Neural cell (in vitro differentiated cells): ENCODE measurements around the gene EGFL8. TPM values are rescaled to one million over a fixed set of nuclear protein-coding genes. Genes with fewer than 3 reads are reported as not detected.

ENCODE experiments used
- H2AFZ ChIP-seq: fragments of 200-600, 300-800 bp; sonication (generic), shearing (Covaris generic); 2 replicates; pipeline ENCODE4 v1.6.0; 2014; ENCODE audit warnings: low read depth, mild to moderate bottlenecking, antibody characterized with exemption, low read length, moderate library complexity
- H3F3A ChIP-seq: fragments of 200-600 bp; shearing (Covaris generic); 2 replicates; pipeline ENCODE4 v1.6.1; 2016; ENCODE audit warnings: mild to moderate bottlenecking, moderate library complexity, mixed read lengths, antibody characterized with exemption, low read length; ENCODE audit not compliant: insufficient read depth, poor library complexity, severe bottlenecking
- H3K27ac ChIP-seq: fragments of 200-600, 300-800 bp; sonication (generic), shearing (Covaris generic); 2 replicates; pipeline ENCODE4 v1.5.1; 2014; ENCODE audit warnings: mild to moderate bottlenecking, low read length, moderate library complexity
- H3K27me3 ChIP-seq: fragments of 300-800, 200-600 bp; sonication (generic), shearing (Covaris generic); 2 replicates; pipeline ENCODE4 v1.6.0; 2014; ENCODE audit warnings: mild to moderate bottlenecking, low read depth, low read length, moderate library complexity; ENCODE audit not compliant: insufficient read depth
- H3K36me3 ChIP-seq: fragments of 300-800, 200-600 bp; sonication (generic), shearing (Covaris generic); 2 replicates; pipeline ENCODE4 v1.5.1; 2014; ENCODE audit warnings: mild to moderate bottlenecking, antibody characterized with exemption, low read length, moderate library complexity; ENCODE audit not compliant: insufficient read depth
- H3K4me2 ChIP-seq: fragments of 300-800, 200-600 bp; sonication (generic), shearing (Covaris generic); 2 replicates; pipeline ENCODE4 v1.6.0; 2014; ENCODE audit warnings: mild to moderate bottlenecking, low read length
- H3K4me3 ChIP-seq: fragments of 300-800, 200-600 bp; sonication (generic), shearing (Covaris generic); 2 replicates; pipeline ENCODE4 v1.5.1; 2014; ENCODE audit warnings: mild to moderate bottlenecking, low read length, moderate library complexity
- H3K79me2 ChIP-seq: fragments of 200-600 bp; shearing (Covaris generic); replicated peaks from 2 replicates; pipeline ENCODE4 v1.6.0; 2014; ENCODE audit warnings: mild to moderate bottlenecking, low read length, moderate library complexity; ENCODE audit not compliant: insufficient read depth
- H3K9ac ChIP-seq: fragments of 300-800, 200-600 bp; sonication (generic), shearing (Covaris generic); 2 replicates; pipeline ENCODE4 v1.6.1; 2016; ENCODE audit warnings: mild to moderate bottlenecking, low read length, mixed read lengths
- H3K9me2 ChIP-seq: fragments of 200-600 bp; shearing (Covaris generic); 2 replicates; pipeline ENCODE4 v1.6.1; 2016; ENCODE audit warnings: mild to moderate bottlenecking, low read length, mixed read lengths; ENCODE audit not compliant: insufficient read depth
- H3K9me3 ChIP-seq: fragments of 200-600, 300-800 bp; sonication (generic), shearing (Covaris generic); 2 replicates; pipeline ENCODE4 v1.6.1; 2016; ENCODE audit warnings: mild to moderate bottlenecking, mixed run types, low read length, moderate library complexity, mixed read lengths
- H4K20me1 ChIP-seq: fragments of 200-600 bp; shearing (Covaris generic); 2 replicates; pipeline ENCODE4 v1.6.1; 2016; ENCODE audit warnings: mild to moderate bottlenecking, mixed run types; ENCODE audit not compliant: insufficient read depth
- CTCF ChIP-seq: fragments of 450-650 bp; IDR thresholded peaks from 2 replicates; pipeline ENCODE4 v1.5.1; 2014; ENCODE audit warnings: antibody characterized with exemption, mild to moderate bottlenecking, moderate library complexity; ENCODE audit not compliant: poor library complexity, severe bottlenecking
- EP300 ChIP-seq: fragments of 450-650 bp; conservative IDR thresholded peaks from 2 replicates; pipeline ENCODE4 v1.6.1; 2014; ENCODE audit warnings: antibody characterized with exemption, mild to moderate bottlenecking, moderate library complexity; ENCODE audit not compliant: poor library complexity, severe bottlenecking
- EZH2 ChIP-seq: fragments of 200-600, 300-800 bp; shearing (Covaris generic), sonication (generic); IDR thresholded peaks from 2 replicates; pipeline ENCODE4 v1.6.1; 2014; ENCODE audit warnings: antibody characterized with exemption, low read length, borderline replicate concordance, mild to moderate bottlenecking; ENCODE audit not compliant: insufficient read depth, poor library complexity, severe bottlenecking
- MXI1 ChIP-seq: fragments of 450-650 bp; conservative IDR thresholded peaks from 2 replicates; pipeline ENCODE4 v1.6.1; 2014; ENCODE audit warnings: antibody characterized with exemption, mild to moderate bottlenecking; ENCODE audit not compliant: poor library complexity, severe bottlenecking
- POLR2AphosphoS5 ChIP-seq: IDR thresholded peaks from 2 replicates; pipeline ENCODE4 v1.6.1; 2012
- RAD21 ChIP-seq: fragments of 450-650 bp; conservative IDR thresholded peaks from 2 replicates; pipeline ENCODE4 v1.6.1; 2014; ENCODE audit warnings: antibody characterized with exemption, mild to moderate bottlenecking, moderate library complexity
- REST ChIP-seq: IDR thresholded peaks from 2 replicates; pipeline ENCODE4 v1.6.1; 2012; ENCODE audit warnings: borderline replicate concordance
- SMC3 ChIP-seq: fragments of 450-650 bp; conservative IDR thresholded peaks from 2 replicates; pipeline ENCODE4 v1.6.1; 2014; ENCODE audit warnings: antibody characterized with exemption, mild to moderate bottlenecking, moderate library complexity; ENCODE audit not compliant: poor library complexity
- TAF1 ChIP-seq: IDR thresholded peaks from 2 replicates; pipeline ENCODE4 v1.6.1; 2012; ENCODE audit warnings: low read depth
- polyA plus RNA-seq: library from polyadenylated mRNA; depleted of rRNA; stranded (reverse); fragments of >200 nt; gene quantifications from 2 replicates; pipeline ENCODE4 v1.2.3, GENCODE V29; 2014

The EGFL8 gene
- polyA plus RNA-seq, 1 donor from 2014 or later = 22.4 TPM

- H3K4me2 ChIP-seq = peak overlapping the region; percentile 69
- peaks cover 4% of the 10 kb centered on the region for H3F3A ChIP-seq
These were observed 15.5 kb downstream of the EGFL8 start for GRCh38 chr6:32179766-32180405.

DNA sequence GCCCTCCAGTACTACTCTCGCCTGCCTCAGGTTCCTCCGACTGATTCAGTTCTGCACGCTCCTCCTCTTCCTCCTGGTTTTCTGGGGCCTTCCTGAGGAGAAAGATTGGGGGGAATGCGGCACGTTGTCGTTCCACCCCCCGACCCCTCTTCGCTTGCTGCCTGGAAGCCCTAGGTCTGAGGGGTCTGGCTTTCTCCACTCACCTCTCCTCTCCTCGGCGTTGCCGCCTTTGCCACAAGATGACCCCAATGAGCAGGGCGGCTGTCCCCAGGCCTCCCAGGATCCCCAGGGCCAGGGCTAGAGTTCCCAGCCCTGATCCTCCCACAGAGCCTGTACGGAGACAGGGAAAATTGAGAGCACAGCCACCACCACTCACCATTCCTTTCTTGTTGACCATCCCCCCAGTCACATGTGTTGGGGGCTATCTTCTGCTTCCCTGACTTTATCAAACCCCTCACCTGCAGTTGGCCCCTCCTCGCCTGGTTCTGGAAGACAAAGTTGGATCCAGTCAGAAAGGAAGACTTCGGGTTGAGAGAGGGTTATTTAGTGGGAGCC, 16.8 kb downstream of the EGFL8 start:
- Histone ChIP-seq H3K4me3 (no peak overlapping the region), H3F3A (peaks cover 4% of the 10 kb centered on the region), H3K4me2 (no peak overlapping the region), H3K9me3 (no peaks in the 10 kb centered on the region), H2AFZ (no peak overlapping the region), H3K27ac (no peak overlapping the region), H3K36me3 (no peaks in the 10 kb centered on the region), H3K9me2 (no peaks in the 10 kb centered on the region), H3K9ac (no peak overlapping the region), H3K79me2 (peaks cover 19% of the 10 kb centered on the region), H4K20me1 (no peaks in the 10 kb centered on the region), H3K27me3 (no peaks in the 10 kb centered on the region)
- TF ChIP-seq CTCF (no peak), POLR2AphosphoS5 (no peak), MXI1 (no peak), RAD21 (no peak), EP300 (no peak), TAF1 (no peak), SMC3 (no peak)

More at GRCh38 chr6:32179766-32180405, 15.5 kb downstream of the EGFL8 start:
- peaks cover 29% of the 10 kb centered on the region for H3K79me2 ChIP-seq
- no peaks in the 10 kb centered on the region for H3K36me3 ChIP-seq
- H3K27me3 ChIP-seq = no peaks in the 10 kb centered on the region
- no peaks in the 10 kb centered on the region for H4K20me1 ChIP-seq
- H3K9me3 ChIP-seq = no peaks in the 10 kb centered on the region
- H3K9me2 ChIP-seq = no peaks in the 10 kb centered on the region
- peak overlapping the region; percentile 91 for H3K4me3 ChIP-seq
- H3K27ac ChIP-seq = no peak overlapping the region
- no peak for TF ChIP-seq REST
- no peak for TF ChIP-seq CTCF
- TF ChIP-seq SMC3 = no peak
- TF ChIP-seq TAF1 = no peak
- TF ChIP-seq MXI1 = no peak
- no peak for TF ChIP-seq EP300
- TF ChIP-seq RAD21 = no peak
- no peak for TF ChIP-seq POLR2AphosphoS5
- no peak for TF ChIP-seq EZH2
- no peak overlapping the region for H2AFZ ChIP-seq
- peak overlapping the region; percentile 99 for H3K9ac ChIP-seq
